HepG2 (cell line): ENCODE data around the gene CLEC4M.

Source experiments
- CTCF ChIP-seq: sonication (generic); formaldehyde crosslinking; IDR thresholded peaks from 2 replicates; pipeline ENCODE4 v1.5.0; 2020; ENCODE audit warnings: mild to moderate bottlenecking, missing genetic modification reagents, moderate library complexity
- MXI1 ChIP-seq: IDR thresholded peaks from 3 replicates; pipeline ENCODE4 v1.6.1; 2012; ENCODE audit warnings: low read depth, low read length, inconsistent platforms, borderline replicate concordance
- NFYB ChIP-seq: sonication (generic); formaldehyde crosslinking; IDR thresholded peaks from 2 replicates; pipeline ENCODE4 v1.4.0; 2020; ENCODE audit warnings: missing genetic modification reagents
- PHF21A ChIP-seq: sonication (generic); formaldehyde crosslinking; IDR thresholded peaks from 2 replicates; pipeline ENCODE4 v1.5.0; 2020; ENCODE audit warnings: mild to moderate bottlenecking, missing genetic modification reagents
- ZNF225 ChIP-seq: sonication (generic); formaldehyde crosslinking; IDR thresholded peaks from 2 replicates; pipeline ENCODE4 v1.4.0; 2020; ENCODE audit warnings: mild to moderate bottlenecking, missing genetic modification reagents
- ZNF274 ChIP-seq: sonication (generic); formaldehyde crosslinking; IDR thresholded peaks from 2 replicates; pipeline ENCODE4 v1.5.1; 2020; ENCODE audit warnings: mild to moderate bottlenecking, missing genetic modification reagents
- TF ChIP-seq, protein P1 (sequence below): IDR thresholded peaks from 2 replicates; pipeline ENCODE4 v1.6.1; 2012; ENCODE audit warnings: inconsistent platforms

- TF ChIP-seq ZNF274 (CRISPR knock-in tag) (no peak), PHF21A (CRISPR knock-in tag) (no peak), MXI1 (no peak), NFYB (CRISPR knock-in tag) (no peak), CTCF (CRISPR knock-in tag) (no peak), ZNF225 (CRISPR knock-in tag) (no peak)
- TF ChIP-seq, protein P1, sequence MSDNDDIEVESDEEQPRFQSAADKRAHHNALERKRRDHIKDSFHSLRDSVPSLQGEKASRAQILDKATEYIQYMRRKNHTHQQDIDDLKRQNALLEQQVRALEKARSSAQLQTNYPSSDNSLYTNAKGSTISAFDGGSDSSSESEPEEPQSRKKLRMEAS: no peak
Observed at GRCh38 chr19:7720351-7720750, 42.7 kb upstream of the CLEC4M start.
